Mucosa of rectum (tissue), 2 donors: ENCODE data around the gene OR2A42.
"Not testable (repeated sequence)": the region's sequence is repeated elsewhere in the genome, so short reads cannot be mapped to it uniquely, and the experiment has no call there.

ENCODE experiments used
- H3K27ac ChIP-seq, 2 donors: one replicate each; pipeline ENCODE4 v1.7.0; 2013; ENCODE audit warnings: inconsistent platforms in 2 of 2, low read depth in 2 of 2, low read length in 2 of 2
- H3K27me3 ChIP-seq, 2 donors: one replicate each; pipeline ENCODE4 v1.7.0; 2013; ENCODE audit warnings: low read length in 2 of 2; ENCODE audit not compliant: control insufficient read depth in 2 of 2, insufficient read depth in 2 of 2
- H3K36me3 ChIP-seq, 2 donors: one replicate each; pipeline ENCODE4 v1.7.0; 2013; ENCODE audit warnings: low read length in 2 of 2; ENCODE audit not compliant: control insufficient read depth in 2 of 2, insufficient read depth in 2 of 2
- H3K4me1 ChIP-seq, 2 donors: one replicate each; pipeline ENCODE4 v1.7.0; 2013; ENCODE audit warnings: low read length in 2 of 2, mild to moderate bottlenecking in 1 of 2; ENCODE audit not compliant: control insufficient read depth in 2 of 2, insufficient read depth in 2 of 2
- H3K4me3 ChIP-seq, 2 donors: one replicate each; pipeline ENCODE4 v1.7.0; 2013; ENCODE audit warnings: low read length in 2 of 2
- H3K9ac ChIP-seq, 2 donors: one replicate each; pipeline ENCODE4 v1.7.0; 2013; ENCODE audit warnings: low read length in 2 of 2, low read depth in 1 of 2, mild to moderate bottlenecking in 1 of 2
- H3K9me3 ChIP-seq, 2 donors: one replicate each; pipeline ENCODE4 v1.7.0; 2013; ENCODE audit warnings: low read length in 2 of 2; ENCODE audit not compliant: control insufficient read depth in 2 of 2
- donor health status: healthy.
- donor health status: Normal muscosa, but diverticular disease.

The OR2A42 gene

DNA sequence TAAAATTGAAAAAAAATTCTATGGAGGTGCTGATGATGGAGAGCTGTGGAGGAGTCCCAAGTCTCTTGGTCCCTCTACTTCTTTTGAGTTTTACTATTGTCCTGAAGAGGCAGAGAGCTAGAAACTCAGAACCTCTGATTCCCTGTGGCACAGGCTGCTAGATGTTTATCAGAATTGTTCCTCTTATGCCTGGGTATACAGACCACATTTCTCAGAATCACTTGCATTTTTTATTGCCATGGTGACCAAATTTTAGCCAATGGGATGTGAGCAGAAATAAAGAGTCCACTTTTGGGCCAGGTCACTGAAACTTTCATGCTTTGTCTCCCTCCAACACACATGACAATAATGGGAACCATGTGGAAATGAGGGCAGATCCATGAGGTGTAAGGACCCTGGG, 15.7 kb downstream of the OR2A42 start:
- not testable (repeated sequence) for H3K9me3 ChIP-seq, H3K27me3 ChIP-seq, H3K4me1 ChIP-seq, H3K36me3 ChIP-seq, H3K9ac ChIP-seq, H3K27ac ChIP-seq, H3K4me3 ChIP-seq

DNA sequence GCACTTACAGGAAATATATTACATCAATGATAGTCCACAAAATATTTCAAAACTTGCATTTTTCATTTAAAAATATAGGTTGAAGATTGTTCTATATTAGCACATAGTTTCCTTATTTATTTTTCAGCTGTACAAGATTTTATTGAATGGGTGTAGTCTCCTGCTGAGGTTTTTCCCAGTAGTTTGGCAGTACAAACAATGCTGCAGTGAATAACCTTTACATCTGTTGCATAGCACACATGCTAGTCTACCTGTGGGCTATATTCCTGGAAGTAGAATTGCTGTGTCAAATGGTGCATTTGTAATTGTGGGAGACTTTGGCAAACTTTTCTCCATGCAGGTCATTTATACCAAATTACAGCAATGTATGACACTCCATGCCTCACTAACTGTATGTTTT, 18.9 kb downstream of the OR2A42 start:
- not testable (repeated sequence) for H3K36me3 ChIP-seq, H3K4me3 ChIP-seq, H3K27me3 ChIP-seq, H3K4me1 ChIP-seq, H3K9me3 ChIP-seq, H3K9ac ChIP-seq, H3K27ac ChIP-seq

DNA sequence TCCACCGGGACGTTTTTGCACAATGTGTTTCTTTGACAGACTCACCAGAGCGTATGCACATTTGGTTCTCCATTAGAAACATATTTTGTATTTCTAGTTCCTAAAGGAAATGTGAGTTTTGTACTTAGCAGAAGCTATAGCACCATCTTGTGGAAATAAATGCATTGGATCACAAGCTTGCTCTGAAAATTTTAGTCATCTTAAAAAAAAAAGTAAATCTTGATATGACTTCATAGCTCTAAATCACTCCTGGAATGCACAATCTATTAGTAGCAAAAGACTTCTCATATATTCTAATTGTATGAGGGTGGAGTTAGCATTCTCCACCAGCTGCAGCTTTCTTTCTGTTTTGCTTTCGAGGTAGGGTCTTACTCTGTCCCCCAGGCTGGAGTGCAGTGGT, 20.3 kb downstream of the OR2A42 start:
- H3K9me3 ChIP-seq, H3K9ac ChIP-seq, H3K4me3 ChIP-seq, H3K36me3 ChIP-seq, H3K4me1 ChIP-seq, H3K27me3 ChIP-seq, H3K27ac ChIP-seq: not testable (repeated sequence)

DNA sequence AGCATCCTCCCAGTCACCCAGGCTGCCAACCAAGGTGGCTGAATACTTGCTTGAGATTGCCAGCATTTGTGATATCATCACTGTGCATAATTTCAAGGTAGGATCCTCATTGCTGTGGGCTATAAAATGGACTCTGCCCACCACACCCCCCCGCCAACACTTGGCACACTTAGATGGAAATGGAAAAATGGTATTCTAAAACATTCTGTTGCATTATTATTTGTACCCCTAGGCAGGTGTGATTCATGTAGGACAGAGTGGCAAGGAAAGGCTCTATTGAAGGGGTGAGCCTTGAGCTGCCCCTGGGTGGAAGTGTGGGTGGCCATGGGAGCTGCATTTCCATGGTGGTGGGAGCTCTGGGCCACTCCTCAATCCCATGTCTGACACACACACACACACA, 20.8 kb downstream of the OR2A42 start:
- H3K9me3 ChIP-seq, H3K27me3 ChIP-seq, H3K36me3 ChIP-seq, H3K9ac ChIP-seq, H3K27ac ChIP-seq, H3K4me3 ChIP-seq, H3K4me1 ChIP-seq: not testable (repeated sequence)

DNA sequence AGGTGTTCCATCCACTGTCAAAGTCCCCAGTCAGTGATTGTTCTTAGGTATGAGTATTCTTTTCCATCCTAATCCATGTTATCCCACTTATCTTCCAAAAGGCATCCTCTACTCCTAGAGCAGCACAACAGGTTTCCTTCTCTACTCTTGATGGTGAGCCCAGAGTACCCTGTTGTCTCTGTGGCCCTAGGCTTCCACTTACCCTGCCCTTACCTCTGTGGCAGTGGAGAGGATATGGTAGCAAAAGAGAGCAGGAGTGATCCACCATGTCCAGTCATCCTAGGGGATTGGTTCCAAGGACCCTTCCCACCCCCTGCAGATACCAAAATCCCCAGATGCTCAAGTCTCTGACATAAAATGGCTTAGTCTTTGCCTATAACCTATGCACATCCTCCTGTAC, 22.2 kb downstream of the OR2A42 start:
- not testable (repeated sequence) for H3K36me3 ChIP-seq, H3K9me3 ChIP-seq, H3K9ac ChIP-seq, H3K27ac ChIP-seq, H3K27me3 ChIP-seq, H3K4me1 ChIP-seq, H3K4me3 ChIP-seq

DNA sequence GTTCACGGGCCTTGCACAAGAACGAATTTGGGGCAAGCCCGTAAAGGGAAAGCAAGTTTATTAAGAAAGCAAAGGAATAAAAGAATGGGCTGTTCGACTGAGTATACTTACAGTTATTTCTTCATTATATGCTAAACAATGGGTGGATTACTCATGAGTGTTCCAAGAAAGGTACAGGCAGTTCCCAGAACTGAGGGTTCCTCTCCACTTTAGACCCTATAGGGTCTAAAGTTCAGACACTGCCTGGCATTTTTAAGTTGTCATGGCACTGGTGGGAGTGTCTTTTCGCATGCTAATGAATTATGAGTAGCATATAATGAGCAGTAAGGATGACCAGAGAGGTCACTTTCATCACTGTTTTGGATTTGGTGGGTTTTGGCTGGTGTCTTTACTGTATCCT, 34.1 kb downstream of the OR2A42 start:
- not testable (repeated sequence) for H3K4me1 ChIP-seq, H3K27ac ChIP-seq, H3K4me3 ChIP-seq, H3K36me3 ChIP-seq, H3K27me3 ChIP-seq, H3K9me3 ChIP-seq, H3K9ac ChIP-seq

DNA sequence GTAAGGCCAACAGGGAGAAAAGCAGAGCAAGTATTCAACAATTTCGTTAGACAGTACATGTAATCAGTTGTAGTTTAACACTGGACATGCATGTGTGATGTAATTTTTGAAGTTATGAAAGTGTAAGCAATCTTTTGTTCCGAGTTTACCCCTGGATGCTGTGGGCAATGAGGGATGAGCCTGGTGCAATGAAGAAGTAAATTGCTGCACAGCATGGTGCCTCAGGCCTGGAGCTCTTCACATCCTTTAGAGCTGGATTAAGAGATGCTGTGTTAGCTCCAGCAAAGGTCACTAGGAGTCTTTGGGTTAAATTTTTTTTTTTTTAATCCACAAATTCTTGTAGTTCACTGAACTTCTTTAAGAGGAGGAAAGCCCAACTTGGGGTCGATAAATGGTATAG, 36.3 kb downstream of the OR2A42 start:
- not testable (repeated sequence) for H3K36me3 ChIP-seq, H3K27me3 ChIP-seq, H3K9ac ChIP-seq, H3K27ac ChIP-seq, H3K4me1 ChIP-seq, H3K9me3 ChIP-seq, H3K4me3 ChIP-seq

DNA sequence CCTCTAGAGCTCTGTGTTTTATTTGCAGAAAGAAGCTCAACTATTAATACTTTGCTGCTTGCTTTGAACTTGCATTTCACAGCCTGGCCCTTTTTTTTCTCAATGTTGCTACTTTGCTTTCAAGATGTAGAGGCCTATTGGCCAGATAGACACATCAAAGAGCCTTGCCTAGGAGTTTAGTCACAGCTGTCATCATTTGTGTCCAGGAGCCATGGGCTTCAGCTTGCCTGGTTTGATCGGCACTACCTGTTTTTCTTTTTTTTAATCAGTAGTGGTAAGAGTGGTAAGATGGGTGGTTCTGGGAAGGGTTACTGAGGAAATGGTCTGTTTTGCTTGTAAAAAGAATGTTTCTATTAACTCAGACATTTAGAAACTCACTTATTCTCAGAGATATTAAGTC, 37.4 kb downstream of the OR2A42 start:
- not testable (repeated sequence) for H3K36me3 ChIP-seq, H3K4me3 ChIP-seq, H3K27me3 ChIP-seq, H3K9me3 ChIP-seq, H3K4me1 ChIP-seq, H3K27ac ChIP-seq, H3K9ac ChIP-seq

DNA sequence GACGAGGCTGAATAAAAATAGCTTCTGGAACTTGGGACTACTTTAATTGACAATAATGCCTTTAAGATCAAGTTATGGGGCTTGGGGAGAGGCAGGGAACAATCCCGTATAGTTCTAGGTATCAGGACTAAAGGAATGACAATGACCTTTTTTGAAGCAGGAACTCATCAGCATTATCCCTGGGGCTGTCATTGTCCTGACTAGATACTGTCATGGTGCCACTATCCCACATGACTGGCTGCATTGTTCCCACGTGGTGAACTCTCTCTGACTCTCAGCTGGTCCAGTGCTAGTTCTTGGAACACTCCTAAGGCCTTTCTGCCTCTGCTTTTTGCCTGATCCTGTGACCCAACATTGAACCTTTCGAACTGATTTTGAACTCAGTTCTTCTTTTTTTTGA, 40.5 kb downstream of the OR2A42 start:
- H3K36me3 ChIP-seq, H3K4me1 ChIP-seq, H3K9me3 ChIP-seq, H3K9ac ChIP-seq, H3K27ac ChIP-seq, H3K27me3 ChIP-seq, H3K4me3 ChIP-seq: not testable (repeated sequence)

DNA sequence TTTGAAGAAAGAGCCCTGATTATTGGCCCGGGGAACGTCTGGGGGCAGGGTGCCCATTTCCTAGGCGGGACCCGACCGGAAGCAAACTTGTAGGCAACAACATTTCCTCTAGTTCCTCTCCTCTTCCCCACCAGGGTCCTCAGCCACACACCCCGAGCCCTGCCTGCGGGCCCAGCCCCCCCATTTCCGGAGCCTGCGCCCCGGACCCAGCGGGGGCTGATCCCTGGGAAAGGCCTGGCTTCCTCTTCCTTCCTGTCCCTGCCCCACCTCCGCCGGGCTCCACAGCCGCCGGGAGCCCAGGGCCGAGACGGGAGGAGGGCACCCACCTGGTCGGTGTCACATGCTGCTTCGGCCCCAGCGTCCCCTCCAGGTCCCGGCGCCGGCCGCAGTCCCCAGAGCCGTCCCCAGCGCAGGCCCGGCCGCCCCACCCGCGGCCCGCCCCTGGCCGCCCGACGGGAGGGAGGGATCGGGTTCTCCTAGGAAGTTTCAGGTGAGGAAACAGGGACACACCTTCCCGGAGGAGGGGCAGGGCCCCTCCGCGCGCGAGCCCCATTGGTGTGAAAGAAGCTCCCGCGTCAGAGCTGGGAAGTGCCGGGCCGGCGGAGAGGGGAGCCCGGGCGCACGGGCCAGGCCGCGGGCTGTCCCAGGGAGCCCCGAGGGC, 44.1 kb downstream of the OR2A42 start, which contains the start of gene ARHGEF35:
Gene ARHGEF35 (minus strand): TSS at position 622 of the 661 bp plus-strand sequence. CDS start 7,450 bp downstream, outside the sequence.
- H3K27ac ChIP-seq, H3K36me3 ChIP-seq, H3K4me3 ChIP-seq, H3K27me3 ChIP-seq, H3K9ac ChIP-seq, H3K9me3 ChIP-seq, H3K4me1 ChIP-seq: not testable (repeated sequence)

DNA sequence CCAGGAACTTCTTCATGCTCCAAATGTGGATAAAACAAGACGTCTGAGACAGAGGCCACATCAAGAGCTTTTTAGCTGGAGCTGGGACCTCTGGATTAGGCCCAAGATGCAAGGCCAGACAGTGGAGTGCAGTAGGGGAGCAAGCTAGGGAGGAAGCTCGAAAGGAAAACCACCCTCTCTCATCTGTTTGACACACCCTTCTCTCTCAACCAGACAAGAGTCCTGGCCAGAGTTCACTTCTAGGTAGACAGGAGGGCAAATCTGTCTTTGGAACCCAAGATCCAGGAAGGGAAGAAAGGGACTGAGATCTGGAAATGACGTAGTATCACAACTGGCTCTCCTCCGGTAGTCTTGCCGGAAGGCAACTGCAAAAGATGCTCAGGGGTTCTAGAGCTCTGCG, 45.0 kb downstream of the OR2A42 start:
- H3K9ac ChIP-seq, H3K4me3 ChIP-seq, H3K36me3 ChIP-seq, H3K4me1 ChIP-seq, H3K27me3 ChIP-seq, H3K9me3 ChIP-seq, H3K27ac ChIP-seq: not testable (repeated sequence)
